H1 (cell line): ENCODE results near the gene TPRX1. TPM values are rescaled to one million over a fixed set of nuclear protein-coding genes. Genes with fewer than 3 reads are reported as not detected.
A peak's percentile ranks its signal among the peaks of the same experiment; 100 is the strongest.

ENCODE experiments used
- CTCF ChIA-PET: fragments of 300-600 bp; sonication (Branson Sonifier 250); formaldehyde crosslinking; loops from one replicate; lab custom pipeline; 2021; ENCODE audit not compliant: partially characterized antibody; lab: Charles Lee
- POLR2A ChIA-PET: fragments of 300-600 bp; sonication (Branson Sonifier 250); formaldehyde crosslinking; loops from one replicate; lab custom pipeline; 2021; ENCODE audit warnings: inconsistent platforms; ENCODE audit not compliant: partially characterized antibody; lab: Charles Lee
- DNase-seq, 2 experiments: peaks; one replicate each; pipeline versions ENCODE4 v3.0.0 to v3.0.0-alpha.2; 2010 to 2022; ENCODE audit warnings: low spot score in 2 of 2, low read depth in 1 of 2, mixed read lengths in 1 of 2
- FAIRE-seq: peaks from 2 replicates; lab custom pipeline; 2011; peaks lifted over from hg19 to GRCh38; lab: Jason Lieb, UNC
- H2AFZ ChIP-seq: 2 replicates; pipeline ENCODE4 v1.8.1; 2012; ENCODE audit warnings: low read length, inconsistent platforms
- H2AK5ac ChIP-seq: 2 replicates; pipeline ENCODE4 v1.6.1; 2013; ENCODE audit warnings: low read depth, low read length
- H2BK120ac ChIP-seq: replicated peaks from 2 replicates; pipeline ENCODE3; 2013; ENCODE audit warnings: low read depth, low read length, inconsistent platforms
- H2BK12ac ChIP-seq: 2 replicates; pipeline ENCODE4 v1.6.1; 2013; ENCODE audit warnings: low read depth, low read length
- H2BK15ac ChIP-seq: 2 replicates; pipeline ENCODE4 v1.6.1; 2013; ENCODE audit warnings: low read length
- H2BK20ac ChIP-seq: 2 replicates; pipeline ENCODE4 v1.6.1; 2013; ENCODE audit warnings: low read length
- H2BK5ac ChIP-seq: 2 replicates; pipeline ENCODE4 v1.6.1; 2013; ENCODE audit warnings: low read depth, low read length
- H3K14ac ChIP-seq: 2 replicates; pipeline ENCODE4 v1.6.1; 2013; ENCODE audit warnings: inconsistent platforms; ENCODE audit not compliant: insufficient read length
- H3K18ac ChIP-seq: 2 replicates; pipeline ENCODE4 v1.6.1; 2013; ENCODE audit warnings: low read length; ENCODE audit errors: extremely low read depth
- H3K23ac ChIP-seq: 2 replicates; pipeline ENCODE4 v1.6.1; 2013; ENCODE audit warnings: inconsistent platforms; ENCODE audit not compliant: insufficient read length
- H3K23me2 ChIP-seq: 2 replicates; pipeline ENCODE4 v1.6.1; 2013; ENCODE audit warnings: low read depth, low read length
- H3K27ac ChIP-seq: 2 replicates; pipeline ENCODE4 v1.6.1; 2011; ENCODE audit warnings: low read depth, low read length, inconsistent platforms
- H3K27me3 ChIP-seq, 4 experiments: replicated peaks in 1 of 4; 1 replicate in 1 of 4; 2 replicates in 3 of 4; pipeline versions ENCODE4 v1.6.1 to v1.8.1; 2011 to 2013; ENCODE audit warnings: low read length in 3 of 4, mild to moderate bottlenecking in 3 of 4, inconsistent platforms in 2 of 4, mixed read lengths in 2 of 4, moderate library complexity in 1 of 4; ENCODE audit not compliant: control insufficient read depth in 3 of 4, insufficient read depth in 3 of 4; ENCODE audit errors: extremely low read depth in 1 of 4
- H3K36me3 ChIP-seq, 4 experiments: 2 replicates each; pipeline versions ENCODE4 v1.6.1 to v1.8.1; 2011 to 2013; ENCODE audit warnings: mild to moderate bottlenecking in 4 of 4, low read length in 3 of 4, moderate library complexity in 2 of 4, control low read depth in 1 of 4, inconsistent platforms in 1 of 4; ENCODE audit not compliant: insufficient read depth in 4 of 4, control insufficient read depth in 2 of 4
- H3K4ac ChIP-seq: replicated peaks from 2 replicates; pipeline ENCODE3; 2013; ENCODE audit warnings: low read length, low read depth, mixed read lengths, inconsistent platforms; ENCODE audit not compliant: insufficient read length
- H3K4me1 ChIP-seq, 4 experiments: replicated peaks in 1 of 4; 1 replicate in 1 of 4; 2 replicates in 3 of 4; pipeline versions ENCODE4 v1.6.1 to v1.8.1; 2011 to 2013; ENCODE audit warnings: low read length in 3 of 4, inconsistent platforms in 2 of 4, mixed read lengths in 1 of 4; ENCODE audit not compliant: insufficient read depth in 4 of 4, control insufficient read depth in 3 of 4
- H3K4me2 ChIP-seq, 2 experiments: 2 replicates each; pipeline versions ENCODE4 v1.6.1 to v1.8.1; 2011 to 2013; ENCODE audit warnings: low read depth in 2 of 2, low read length in 2 of 2, control low read depth in 1 of 2, inconsistent platforms in 1 of 2, mild to moderate bottlenecking in 1 of 2; ENCODE audit not compliant: insufficient read depth in 1 of 2
- H3K4me3 ChIP-seq, 4 experiments: fragments of 200-600, 300-600 bp in 1 of 4; sonication (generic), shearing (Covaris generic), sonication (Bioruptor Twin) in 1 of 4; 2 replicates each; pipeline versions ENCODE4 v1.5.1 to v1.8.1; 2011 to 2016; ENCODE audit warnings: low read length in 4 of 4, low read depth in 3 of 4, control low read depth in 2 of 4, inconsistent platforms in 2 of 4, mild to moderate bottlenecking in 2 of 4, mixed read lengths in 1 of 4, moderate library complexity in 1 of 4; ENCODE audit not compliant: insufficient read depth in 2 of 4; ENCODE audit errors: extremely low read depth in 1 of 4
- H3K56ac ChIP-seq: replicated peaks from 2 replicates; pipeline ENCODE3; 2013; ENCODE audit warnings: low read depth, mild to moderate bottlenecking, mixed read lengths, low read length, inconsistent platforms; ENCODE audit not compliant: insufficient read length
- H3K79me1 ChIP-seq: 2 replicates; pipeline ENCODE4 v1.6.1; 2013; ENCODE audit warnings: low read depth, low read length, control low read depth
- H3K79me2 ChIP-seq, 2 experiments: 2 replicates each; pipeline versions ENCODE4 v1.6.1 to v1.8.1; 2012 to 2013; ENCODE audit warnings: low read length in 2 of 2, mild to moderate bottlenecking in 2 of 2, inconsistent platforms in 1 of 2; ENCODE audit not compliant: insufficient read depth in 2 of 2, control insufficient read depth in 1 of 2
- H3K9ac ChIP-seq, 4 experiments: replicated peaks in 1 of 4; 1 replicate in 1 of 4; 2 replicates in 3 of 4; pipeline versions ENCODE4 v1.6.1 to v1.8.1; 2011 to 2013; ENCODE audit warnings: low read depth in 3 of 4, low read length in 3 of 4, control low read depth in 2 of 4, mild to moderate bottlenecking in 2 of 4, moderate library complexity in 2 of 4, inconsistent platforms in 1 of 4; ENCODE audit errors: extremely low read depth in 1 of 4
- H3K9me3 ChIP-seq, 2 experiments: 2 replicates each; pipeline versions ENCODE4 v1.6.1 to v1.8.1; 2012 to 2013; ENCODE audit warnings: mild to moderate bottlenecking in 2 of 2, moderate library complexity in 2 of 2, control low read depth in 1 of 2, inconsistent platforms in 1 of 2, low read depth in 1 of 2, low read length in 1 of 2, mixed read lengths in 1 of 2; ENCODE audit not compliant: insufficient read depth in 2 of 2
- H4K20me1 ChIP-seq, 2 experiments: replicated peaks in 1 of 2; 2 replicates each; pipeline versions ENCODE3 to v1.8.1; 2011 to 2013; ENCODE audit warnings: inconsistent platforms in 2 of 2, low read length in 2 of 2, mild to moderate bottlenecking in 1 of 2; ENCODE audit not compliant: insufficient read depth in 2 of 2, control insufficient read depth in 1 of 2
- H4K5ac ChIP-seq: 2 replicates; pipeline ENCODE4 v1.6.1; 2013; ENCODE audit warnings: low read length, low read depth, mixed read lengths, inconsistent platforms; ENCODE audit not compliant: insufficient read length
- H4K8ac ChIP-seq: 2 replicates; pipeline ENCODE4 v1.8.0; 2013; ENCODE audit warnings: mild to moderate bottlenecking, moderate library complexity, low read length, inconsistent platforms; ENCODE audit not compliant: insufficient read depth; ENCODE audit errors: extremely low read depth
- H4K91ac ChIP-seq: replicated peaks from 2 replicates; pipeline ENCODE3; 2013; ENCODE audit warnings: low read length, mixed read lengths, inconsistent platforms; ENCODE audit not compliant: insufficient read length
- BCL11A ChIP-seq, 2 experiments: IDR thresholded peaks; one replicate each; pipeline ENCODE4 v1.6.1; 2011; ENCODE audit warnings: low read depth in 2 of 2, low read length in 2 of 2, mild to moderate bottlenecking in 2 of 2
- POLR2A ChIP-seq, 2 experiments: IDR thresholded peaks; 1 replicate in 1 of 2; 2 replicates in 1 of 2; pipeline ENCODE4 v1.6.1; 2011; ENCODE audit warnings: low read depth in 2 of 2, low read length in 2 of 2, mild to moderate bottlenecking in 2 of 2; ENCODE audit errors: control extremely low read depth in 1 of 2
- WGBS, 2 experiments: shearing (Covaris generic) in 1 of 2; methylation state at CpG; one replicate each; pipeline versions ENCODE4 v1.1.6 to v1.1.7; 2013 to 2015; ENCODE audit warnings: low lambda C conversion rate in 2 of 2, mixed read lengths in 2 of 2, inconsistent platforms in 1 of 2, low coverage in 1 of 2, missing lambda C conversion rate in 1 of 2; ENCODE audit not compliant: insufficient replicate concordance in 2 of 2, insufficient coverage in 1 of 2, insufficient read length in 1 of 2; ENCODE audit errors: extremely low coverage in 1 of 2, missing lambda C conversion rate in 1 of 2; 5-methylcytosine and 5-hydroxymethylcytosine counted together
- polyA plus RNA-seq, 7 experiments: library from polyadenylated mRNA; depleted of rRNA in 3 of 7; stranded (reverse) in 5 of 7; unstranded in 2 of 7; fragments of >200 nt in 5 of 7; fragments of 200-250 nt in 2 of 7; gene quantifications; 1 replicate in 5 of 7; 2 replicates in 1 of 7; 4 replicates in 1 of 7; pipeline versions ENCODE4 v1.2.1 to v1.2.3, GENCODE V29; 2011 to 2013; ENCODE audit warnings: missing spikeins in 2 of 7, mixed read lengths in 2 of 7
- total RNA-seq: library from RNA; stranded (reverse); fragmentation: NEBNext Ultra II Directional; extraction: Animal tissue kit (Norgen Biotek cat#: 25700); gene quantifications from 2 replicates; pipeline ENCODE4 v1.2.1, GENCODE V29; 2021

TPRX1 gene
- total and polyA plus RNA-seq, 2 of the 8 experiments (the other 6 are each of a cell fraction or from before 2014, with no cell fraction given) = 0.03 TPM; not detected in 1

- no peak overlapping the region for H3K4me2 ChIP-seq
- H2AK5ac ChIP-seq = no peak overlapping the region
- no peak overlapping the region for H4K91ac ChIP-seq
- H4K5ac ChIP-seq = no peak overlapping the region
- peaks cover 38 to 93% (median 80%) of the 10 kb centered on the region in 4 experiments for H3K36me3 ChIP-seq
- H3K56ac ChIP-seq = no peak overlapping the region
- H2BK120ac ChIP-seq = no peak overlapping the region
- H2BK5ac ChIP-seq = no peak overlapping the region
- no peaks in the 10 kb centered on the region for H3K27me3 ChIP-seq
- H3K4me3 ChIP-seq = no peak overlapping the region
- no peak overlapping the region for H3K9ac ChIP-seq
- no peak overlapping the region for H3K14ac ChIP-seq
- H2BK20ac ChIP-seq = no peak overlapping the region
- peaks cover 7% of the 10 kb centered on the region; the same call in 1 of the 2 replicates for H3K79me1 ChIP-seq
- 94% methylated on average over 12 of the region's 37 CpGs; no CpG with 5 or more reads in 1 of the 2 experiments for WGBS, 2 experiments
- H3K27ac ChIP-seq = no peak overlapping the region
- no peak overlapping the region for H3K23ac ChIP-seq
- peaks cover 15 to 18% of the 10 kb centered on the region in 2 experiments for H4K20me1 ChIP-seq
- H3K9me3 ChIP-seq = no peaks in the 10 kb centered on the region
- FAIRE-seq (no peak), DNase-seq (no peak)
- H3K23me2 ChIP-seq = no peaks in the 10 kb centered on the region
- H2BK12ac ChIP-seq = no peak overlapping the region
- no peaks in the 10 kb centered on the region; a peak in 1 of 7 replicates for H3K4me1 ChIP-seq
- H4K8ac ChIP-seq = no peak overlapping the region
- no peak overlapping the region for H2BK15ac ChIP-seq
- POLR2A ChIA-PET = interaction anchor here (1.1 to 11.0 kb wide), 6 partner anchors 7 to 121 kb away, joined by 3 to 204 read pairs (median 4); partner anchors contain the start of gene NOP53
- CTCF ChIA-PET = interaction anchor here (0.5 to 1.0 kb wide), 3 partner anchors 10 to 398 kb away, joined by 3 to 4 read pairs (median 4); no protein-coding TSS in a partner anchor
- TF ChIP-seq BCL11A (IDR thresholded peaks at IDR 0.05; ENCODE audit: low read depth in 2 of 2, low read length in 2 of 2) (no peak), POLR2A (IDR thresholded peaks at IDR 0.05; ENCODE audit: control extremely low read depth in 1 of 2, low read depth in 2 of 2, low read length in 2 of 2) (peak; percentile 15 to 45; a peak in 1 of 3 replicates)
- no peak overlapping the region for H2AFZ ChIP-seq
- no peak overlapping the region for H3K4ac ChIP-seq
- H3K18ac ChIP-seq = no peak overlapping the region
- peaks cover 0 to 5% of the 10 kb centered on the region in 2 experiments; a peak in 1 of 4 replicates for H3K79me2 ChIP-seq
These were observed 49.9 kb downstream of the TPRX1 start for GRCh38 chr19:47754206-47755064.
